ENCODE measurements around the gene SUPT6H.

DNA sequence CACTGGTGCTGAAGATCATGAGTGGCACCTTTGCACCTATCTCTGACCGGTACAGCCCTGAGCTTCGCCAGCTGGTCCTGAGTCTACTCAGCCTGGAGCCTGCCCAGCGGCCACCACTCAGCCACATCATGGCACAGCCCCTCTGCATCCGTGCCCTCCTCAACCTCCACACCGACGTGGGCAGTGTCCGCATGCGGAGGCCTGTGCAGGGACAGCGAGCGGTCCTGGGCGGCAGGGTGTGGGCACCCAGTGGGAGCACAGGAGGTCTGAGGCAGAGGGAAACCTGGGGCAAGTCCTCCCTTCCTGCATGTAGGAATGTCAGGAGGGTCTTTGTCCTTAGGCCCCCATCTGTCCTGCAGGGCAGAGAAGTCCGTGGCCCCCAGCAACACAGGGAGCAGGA, 75.3 kb downstream of the SUPT6H start:
- TF ChIP-seq CSDC2 (CRISPR knock-in tag; IDR thresholded peaks at IDR 0.05) (no peak), ZNF70 (CRISPR knock-in tag; IDR thresholded peaks at IDR 0.05) (no peak), CREB5 (CRISPR knock-in tag; IDR thresholded peaks at IDR 0.05; ENCODE audit: low read depth) (no peak), OSR1 (CRISPR knock-in tag; IDR thresholded peaks at IDR 0.05) (no peak), ARNTL (CRISPR knock-in tag; IDR thresholded peaks at IDR 0.05; ENCODE audit: borderline replicate concordance, low read depth) (no peak), ISL1 (CRISPR knock-in tag; IDR thresholded peaks at IDR 0.05) (no peak), POU6F1 (CRISPR knock-in tag; IDR thresholded peaks at IDR 0.05; ENCODE audit: borderline replicate concordance, low read depth) (no peak), ZNF8 (CRISPR knock-in tag; IDR thresholded peaks at IDR 0.05) (no peak), ZFP30 (CRISPR knock-in tag; IDR thresholded peaks at IDR 0.05) (no peak)
